Osteoblast (primary cell): ENCODE data around the gene DOK4. TPM values are rescaled to one million over a fixed set of nuclear protein-coding genes. Genes with fewer than 3 reads are reported as not detected.

ENCODE experiments used
- DNase-seq: peaks from one replicate; pipeline ENCODE4 v3.0.0; 2011; ENCODE audit warnings: low spot score, mixed read lengths; ENCODE audit not compliant: insufficient read length; ENCODE audit errors: missing footprints
- H2AFZ ChIP-seq: 2 replicates; pipeline ENCODE4 v1.6.0; 2011; ENCODE audit warnings: mild to moderate bottlenecking, low read length
- H3K27ac ChIP-seq: 2 replicates; pipeline ENCODE4 v1.5.1; 2011; ENCODE audit warnings: mild to moderate bottlenecking, low read depth, low read length, moderate library complexity
- H3K27me3 ChIP-seq: 2 replicates; pipeline ENCODE4 v1.6.0; 2012; ENCODE audit warnings: mild to moderate bottlenecking, control low read depth, inconsistent platforms, low read length, moderate library complexity; ENCODE audit not compliant: insufficient read depth
- H3K36me3 ChIP-seq: 2 replicates; pipeline ENCODE4 v1.5.1; 2011; ENCODE audit warnings: mild to moderate bottlenecking, low read length, control low read depth, moderate library complexity; ENCODE audit not compliant: insufficient read depth
- H3K4me1 ChIP-seq: 2 replicates; pipeline ENCODE4 v1.5.1; 2011; ENCODE audit warnings: mild to moderate bottlenecking, low read length, control low read depth, moderate library complexity; ENCODE audit not compliant: insufficient read depth
- H3K4me2 ChIP-seq: 2 replicates; pipeline ENCODE4 v1.6.0; 2011; ENCODE audit warnings: mild to moderate bottlenecking, low read length; ENCODE audit not compliant: insufficient read depth
- H3K4me3 ChIP-seq: fragments of 200-600 bp; sonication (generic); 3 replicates; pipeline ENCODE4 v1.5.1; 2012; ENCODE audit warnings: mild to moderate bottlenecking, low read length, inconsistent platforms; ENCODE audit not compliant: insufficient read depth
- H3K79me2 ChIP-seq: 2 replicates; pipeline ENCODE4 v1.6.0; 2012; ENCODE audit warnings: mild to moderate bottlenecking, low read length, control low read depth, inconsistent platforms; ENCODE audit not compliant: insufficient read depth
- H3K9me3 ChIP-seq: 2 replicates; pipeline ENCODE4 v1.5.1; 2011; ENCODE audit warnings: low read depth, low read length, control low read depth
- H4K20me1 ChIP-seq: 2 replicates; pipeline ENCODE4 v1.6.0; 2012; ENCODE audit warnings: mild to moderate bottlenecking, low read length, control low read depth; ENCODE audit not compliant: insufficient read depth
- total RNA-seq: library from RNA; depleted of rRNA; stranded (reverse); fragments of >200 nt; gene quantifications from 2 replicates; pipeline ENCODE4 v1.2.3, GENCODE V29; 2012
- TF ChIP-seq, protein P1 (sequence below): IDR thresholded peaks from 2 replicates; pipeline ENCODE4 v1.5.1; 2011; ENCODE audit warnings: mild to moderate bottlenecking, low read depth, low read length, moderate library complexity; ENCODE audit errors: extremely low read depth

DOK4 gene
- total RNA-seq, 1 donor = 29.0 TPM

- TF ChIP-seq, protein P1, sequence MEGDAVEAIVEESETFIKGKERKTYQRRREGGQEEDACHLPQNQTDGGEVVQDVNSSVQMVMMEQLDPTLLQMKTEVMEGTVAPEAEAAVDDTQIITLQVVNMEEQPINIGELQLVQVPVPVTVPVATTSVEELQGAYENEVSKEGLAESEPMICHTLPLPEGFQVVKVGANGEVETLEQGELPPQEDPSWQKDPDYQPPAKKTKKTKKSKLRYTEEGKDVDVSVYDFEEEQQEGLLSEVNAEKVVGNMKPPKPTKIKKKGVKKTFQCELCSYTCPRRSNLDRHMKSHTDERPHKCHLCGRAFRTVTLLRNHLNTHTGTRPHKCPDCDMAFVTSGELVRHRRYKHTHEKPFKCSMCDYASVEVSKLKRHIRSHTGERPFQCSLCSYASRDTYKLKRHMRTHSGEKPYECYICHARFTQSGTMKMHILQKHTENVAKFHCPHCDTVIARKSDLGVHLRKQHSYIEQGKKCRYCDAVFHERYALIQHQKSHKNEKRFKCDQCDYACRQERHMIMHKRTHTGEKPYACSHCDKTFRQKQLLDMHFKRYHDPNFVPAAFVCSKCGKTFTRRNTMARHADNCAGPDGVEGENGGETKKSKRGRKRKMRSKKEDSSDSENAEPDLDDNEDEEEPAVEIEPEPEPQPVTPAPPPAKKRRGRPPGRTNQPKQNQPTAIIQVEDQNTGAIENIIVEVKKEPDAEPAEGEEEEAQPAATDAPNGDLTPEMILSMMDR = no peak
- H4K20me1 ChIP-seq = no peaks in the 10 kb centered on the region
- H3K4me1 ChIP-seq = peaks cover 24% of the 10 kb centered on the region
- H3K36me3 ChIP-seq = no peaks in the 10 kb centered on the region
- H3K27me3 ChIP-seq = no peaks in the 10 kb centered on the region
- no peak overlapping the region for H2AFZ ChIP-seq
- DNase-seq = peak; percentile 81
- H3K27ac ChIP-seq = no peak overlapping the region
- H3K9me3 ChIP-seq = no peaks in the 10 kb centered on the region
- no peaks in the 10 kb centered on the region for H3K79me2 ChIP-seq
- H3K4me3 ChIP-seq = no peak overlapping the region
- H3K4me2 ChIP-seq = no peak overlapping the region
Measured at GRCh38 chr16:57484515-57485005, 1.7 kb downstream of the DOK4 start.

DNA sequence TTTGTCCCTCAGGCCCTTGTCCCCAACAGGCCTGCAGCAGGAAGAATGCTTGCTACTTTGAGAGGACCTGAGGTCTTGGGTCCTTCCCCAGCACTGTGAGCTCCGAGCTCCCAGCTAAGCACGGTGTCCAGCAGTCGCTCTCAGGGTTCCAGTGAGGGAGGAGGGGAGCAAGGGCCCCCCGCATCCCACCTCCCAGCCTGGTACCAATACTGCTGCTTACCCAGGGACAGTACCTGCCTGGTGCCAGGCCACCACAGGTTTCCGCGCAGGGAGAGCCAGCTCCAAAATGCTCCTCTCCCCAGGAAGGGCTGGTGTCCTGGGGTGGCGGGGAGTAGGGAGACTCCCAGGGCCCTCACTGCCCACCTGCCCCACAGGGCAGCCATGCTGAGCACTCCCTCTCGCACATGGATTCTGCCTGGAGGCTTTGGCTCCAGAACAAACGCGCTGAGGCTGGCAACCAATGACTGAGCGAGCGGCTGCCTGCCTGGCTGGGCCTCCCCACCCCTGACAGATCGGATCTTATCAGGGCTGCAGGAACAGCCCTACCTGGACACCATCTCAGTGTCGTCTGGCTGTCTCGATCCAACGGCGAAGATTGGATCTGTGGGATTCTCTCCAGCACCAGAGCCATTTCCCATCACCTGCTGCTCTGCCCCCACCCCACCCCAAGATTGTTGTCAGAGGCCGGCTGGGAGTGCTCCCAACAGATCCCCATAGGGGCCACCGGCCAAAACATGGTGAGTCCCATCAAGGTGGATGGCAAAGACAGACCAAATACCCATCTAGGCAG, 2.4 kb downstream of the DOK4 start:
- peak; percentile 75 for DNase-seq
- Histone ChIP-seq H3K4me1 (peaks cover 30% of the 10 kb centered on the region), H3K36me3 (no peaks in the 10 kb centered on the region)

GRCh38 chr16:57482845-57483545, 3.3 kb downstream of the DOK4 start:
- Histone ChIP-seq H3K79me2 (peaks cover 14% of the 10 kb centered on the region), H3K4me3 (no peak overlapping the region), H3K27me3 (no peaks in the 10 kb centered on the region), H3K27ac (no peak overlapping the region), H3K36me3 (no peaks in the 10 kb centered on the region), H2AFZ (no peak overlapping the region), H4K20me1 (peaks cover 6% of the 10 kb centered on the region), H3K9me3 (no peaks in the 10 kb centered on the region), H3K4me1 (peaks cover 37% of the 10 kb centered on the region), H3K4me2 (no peak overlapping the region)
- TF ChIP-seq, protein P1 = no peak
- DNase-seq = peak; percentile 66

More for the DNA sequence above, 2.4 kb downstream of the DOK4 start:
- Histone ChIP-seq H4K20me1 (no peaks in the 10 kb centered on the region), H3K4me2 (no peak overlapping the region), H3K27ac (no peak overlapping the region), H3K9me3 (no peaks in the 10 kb centered on the region), H3K79me2 (peaks cover 6% of the 10 kb centered on the region), H3K4me3 (no peak overlapping the region), H2AFZ (no peak overlapping the region), H3K27me3 (no peaks in the 10 kb centered on the region)
- TF ChIP-seq, protein P1 = no peak

GRCh38 chr16:57481421-57481820, 4.9 kb downstream of the DOK4 start:
- H3K36me3 ChIP-seq = no peaks in the 10 kb centered on the region
- H3K27me3 ChIP-seq = no peaks in the 10 kb centered on the region
- H2AFZ ChIP-seq = no peak overlapping the region
- DNase-seq = peak; percentile 62
- peaks cover 31% of the 10 kb centered on the region for H3K4me1 ChIP-seq
- peaks cover 21% of the 10 kb centered on the region for H4K20me1 ChIP-seq
- no peak overlapping the region for H3K4me2 ChIP-seq
- H3K79me2 ChIP-seq = peaks cover 29% of the 10 kb centered on the region
- H3K4me3 ChIP-seq = no peak overlapping the region
- TF ChIP-seq, protein P1 = no peak
- H3K27ac ChIP-seq = no peak overlapping the region
- no peaks in the 10 kb centered on the region for H3K9me3 ChIP-seq
